Measurements from ENCODE around the gene TRIM31. TPM values are rescaled to one million over a fixed set of nuclear protein-coding genes. Genes with fewer than 3 reads are reported as not detected.
A peak's percentile ranks its signal among the peaks of the same experiment; 100 is the strongest.

The TRIM31 gene
- total RNA-seq, 1 experiment from 2014 or later = not detected

- Histone ChIP-seq H3K27ac (ENCODE audit: low read depth, low read length, poor library complexity, severe bottlenecking) (no peak overlapping the region), H3K27me3 (replicated peaks; ENCODE audit: insufficient read depth, low read depth, low read length, poor library complexity) (peaks cover 41% of the 10 kb centered on the region), H3K36me3 (ENCODE audit: insufficient read depth, low read length, poor library complexity, severe bottlenecking) (no peaks in the 10 kb centered on the region), H3K4me3 (ENCODE audit: low read depth, low read length, poor library complexity, severe bottlenecking) (no peak overlapping the region), H3K9me3 (ENCODE audit: low read depth, low read length, poor library complexity, severe bottlenecking) (no peaks in the 10 kb centered on the region), H3K4me1 (ENCODE audit: insufficient read depth, low read length, poor library complexity, severe bottlenecking) (no peaks in the 10 kb centered on the region)
- ChIA-PET CTCF (interaction anchor here (0.5 to 4.0 kb wide), 6 partner anchors 10 to 38 kb away, joined by 3 to 47 read pairs (median 4); no protein-coding TSS in a partner anchor), POLR2A (ENCODE audit: low non-redundant PET) (no interaction called here)
- TF ChIP-seq EZH2 (IDR thresholded peaks at IDR 0.05; ENCODE audit: borderline replicate concordance, low read depth, low read length, poor library complexity, severe bottlenecking) (no peak), CTCF (conservative IDR thresholded peaks at IDR 0.05; ENCODE audit: low read depth, low read length) (no peak)
- intact Hi-C loops (cut with micrococcal nuclease; ENCODE audit: unreplicated experiment) = loop anchor here (1.0 to 5.0 kb wide), 2 partner anchors 29 to 285 kb away; no protein-coding TSS in a partner anchor
- no peak for DNase-seq (ENCODE audit: low spot score)
- BruUV-seq (replicated peaks) = no TSS peak
Observed at GRCh38 chr6:30131947-30132497, 19.1 kb upstream of the TRIM31 start.

GRCh38 chr6:30130887-30131862, 18.3 kb upstream of the TRIM31 start:
- no peaks in the 10 kb centered on the region for H3K36me3 ChIP-seq (ENCODE audit: insufficient read depth, low read length, poor library complexity, severe bottlenecking)
- H3K27me3 ChIP-seq (replicated peaks; ENCODE audit: insufficient read depth, low read depth, low read length, poor library complexity) = peaks cover 41% of the 10 kb centered on the region
- no TSS peak for BruUV-seq (replicated peaks)
- H3K4me1 ChIP-seq (ENCODE audit: insufficient read depth, low read length, poor library complexity, severe bottlenecking) = no peaks in the 10 kb centered on the region
- DNase-seq (ENCODE audit: low spot score) = peak; percentile 88
- CTCF ChIA-PET = interaction anchor here (0.5 to 4.0 kb wide), 8 partner anchors 12 to 81 kb away, joined by 3 to 47 read pairs (median 6); no protein-coding TSS in a partner anchor
- peak; percentile 100 for TF ChIP-seq CTCF (conservative IDR thresholded peaks at IDR 0.05; ENCODE audit: low read depth, low read length)
- no peak for TF ChIP-seq EZH2 (IDR thresholded peaks at IDR 0.05; ENCODE audit: borderline replicate concordance, low read depth, low read length, poor library complexity, severe bottlenecking)
- no peak overlapping the region for H3K4me3 ChIP-seq (ENCODE audit: low read depth, low read length, poor library complexity, severe bottlenecking)
- no peak overlapping the region for H3K27ac ChIP-seq (ENCODE audit: low read depth, low read length, poor library complexity, severe bottlenecking)
- POLR2A ChIA-PET (ENCODE audit: low non-redundant PET) = no interaction called here
- no peaks in the 10 kb centered on the region for H3K9me3 ChIP-seq (ENCODE audit: low read depth, low read length, poor library complexity, severe bottlenecking)
- intact Hi-C loops (cut with micrococcal nuclease; ENCODE audit: unreplicated experiment) = loop anchor here (1.0 to 5.0 kb wide), 2 partner anchors 28 to 284 kb away; no protein-coding TSS in a partner anchor

- CTCF ChIA-PET = interaction anchor here (1.2 to 4.0 kb wide), 2 partner anchors 13 to 26 kb away, joined by 4 to 47 read pairs; no protein-coding TSS in a partner anchor
- H3K4me3 ChIP-seq (ENCODE audit: low read depth, low read length, poor library complexity, severe bottlenecking) = no peak overlapping the region
- H3K4me1 ChIP-seq (ENCODE audit: insufficient read depth, low read length, poor library complexity, severe bottlenecking) = no peaks in the 10 kb centered on the region
- TF ChIP-seq EZH2 (IDR thresholded peaks at IDR 0.05; ENCODE audit: borderline replicate concordance, low read depth, low read length, poor library complexity, severe bottlenecking) (no peak), CTCF (conservative IDR thresholded peaks at IDR 0.05; ENCODE audit: low read depth, low read length) (no peak)
- no peaks in the 10 kb centered on the region for H3K9me3 ChIP-seq (ENCODE audit: low read depth, low read length, poor library complexity, severe bottlenecking)
- no TSS peak for BruUV-seq (replicated peaks)
- no peaks in the 10 kb centered on the region for H3K36me3 ChIP-seq (ENCODE audit: insufficient read depth, low read length, poor library complexity, severe bottlenecking)
- peaks cover 41% of the 10 kb centered on the region for H3K27me3 ChIP-seq (replicated peaks; ENCODE audit: insufficient read depth, low read depth, low read length, poor library complexity)
- H3K27ac ChIP-seq (ENCODE audit: low read depth, low read length, poor library complexity, severe bottlenecking) = no peak overlapping the region
- intact Hi-C loops (cut with micrococcal nuclease; ENCODE audit: unreplicated experiment) = loop anchor here (5.0 kb wide), 1 partner anchor 283 kb away; no protein-coding TSS in a partner anchor
- DNase-seq (ENCODE audit: low spot score) = no peak
- POLR2A ChIA-PET (ENCODE audit: low non-redundant PET) = no interaction called here
Observed at GRCh38 chr6:30130179-30130679, 17.3 kb upstream of the TRIM31 start.
